Stimulated activated CD4-positive, alpha-beta T cell treated with anti-CD3 and anti-CD28 coated beads, TNF-alpha, amount 100 ng/mL, for 24 hours (primary cell): Measurements from ENCODE around the gene MARCHF6.
A peak's percentile ranks its signal among the peaks of the same experiment; 100 is the strongest.
"Not testable (repeated sequence)": the region's sequence is repeated elsewhere in the genome, so short reads cannot be mapped to it uniquely, and the experiment has no call there.

Source experiments
- DNase-seq, 3 experiments: peaks; one replicate each; pipeline ENCODE4 v3.0.0-alpha.2; 2020; ENCODE audit warnings: low read depth in 3 of 3

MARCHF6 gene

GRCh38 chr5:10353241-10354047, at the start of gene MARCHF6:
Gene MARCHF6, plus strand, starts transcription at chr5:10353695. Its CDS starts 204 bp downstream, at chr5:10353899.
- peak; percentile 91 to 94 (median 93) for DNase-seq

GRCh38 chr5:10303699-10304170, 49.8 kb upstream of the MARCHF6 start:
- no peak for DNase-seq

- DNase-seq, result no peak
Measured at GRCh38 chr5:10304932-10305331, 48.6 kb upstream of the MARCHF6 start.

- no peak for DNase-seq
Measured at GRCh38 chr5:10306114-10306513, 47.4 kb upstream of the MARCHF6 start.

- DNase-seq, result no peak
Measured at GRCh38 chr5:10306806-10307205, 46.7 kb upstream of the MARCHF6 start.

GRCh38 chr5:10307206-10308148, 46.0 kb upstream of the MARCHF6 start, which contains the start of gene CMBL:
Gene CMBL, minus strand, starts transcription at chr5:10307902. Its CDS starts 17,140 bp downstream, at chr5:10290762.
- peak in 1 of 3 experiments; percentile 26 for DNase-seq

GRCh38 chr5:10308844-10309243, 44.7 kb upstream of the MARCHF6 start:
- DNase-seq, result no peak

GRCh38 chr5:10310066-10310779, 43.3 kb upstream of the MARCHF6 start:
- no peak for DNase-seq

- DNase-seq, result not testable (repeated sequence)
Measured at GRCh38 chr5:10310835-10311570, 42.5 kb upstream of the MARCHF6 start.

GRCh38 chr5:10311595-10312425, 41.7 kb upstream of the MARCHF6 start:
- DNase-seq, result no peak

GRCh38 chr5:10315201-10315600, 38.3 kb upstream of the MARCHF6 start:
- no peak for DNase-seq

- no peak for DNase-seq
Measured at GRCh38 chr5:10315824-10316509, 37.5 kb upstream of the MARCHF6 start.

GRCh38 chr5:10317825-10318682, 35.4 kb upstream of the MARCHF6 start:
- no peak for DNase-seq

- no peak for DNase-seq
Measured at GRCh38 chr5:10319202-10319851, 34.2 kb upstream of the MARCHF6 start.

- DNase-seq, result no peak
Measured at GRCh38 chr5:10320793-10321192, 32.7 kb upstream of the MARCHF6 start.

- no peak for DNase-seq
Measured at GRCh38 chr5:10321882-10322281, 31.6 kb upstream of the MARCHF6 start.

GRCh38 chr5:10323588-10324488, 29.7 kb upstream of the MARCHF6 start:
- no peak for DNase-seq
